H1 (cell line): ENCODE results near the gene STAM2. TPM values are rescaled to one million over a fixed set of nuclear protein-coding genes. Genes with fewer than 3 reads are reported as not detected.

Experiments used
- CTCF ChIA-PET: fragments of 300-600 bp; sonication (Branson Sonifier 250); formaldehyde crosslinking; loops from one replicate; lab custom pipeline; 2021; ENCODE audit not compliant: partially characterized antibody; lab: Charles Lee
- POLR2A ChIA-PET: fragments of 300-600 bp; sonication (Branson Sonifier 250); formaldehyde crosslinking; loops from one replicate; lab custom pipeline; 2021; ENCODE audit warnings: inconsistent platforms; ENCODE audit not compliant: partially characterized antibody; lab: Charles Lee
- DNase-seq, 2 experiments: peaks; one replicate each; pipeline versions ENCODE4 v3.0.0 to v3.0.0-alpha.2; 2010 to 2022; ENCODE audit warnings: low spot score in 2 of 2, low read depth in 1 of 2, mixed read lengths in 1 of 2
- FAIRE-seq: peaks from 2 replicates; lab custom pipeline; 2011; peaks lifted over from hg19 to GRCh38; lab: Jason Lieb, UNC
- H2AFZ ChIP-seq: 2 replicates; pipeline ENCODE4 v1.8.1; 2012; ENCODE audit warnings: low read length, inconsistent platforms
- H2AK5ac ChIP-seq: 2 replicates; pipeline ENCODE4 v1.6.1; 2013; ENCODE audit warnings: low read depth, low read length
- H2BK120ac ChIP-seq: replicated peaks from 2 replicates; pipeline ENCODE3; 2013; ENCODE audit warnings: low read depth, low read length, inconsistent platforms
- H2BK12ac ChIP-seq: 2 replicates; pipeline ENCODE4 v1.6.1; 2013; ENCODE audit warnings: low read depth, low read length
- H2BK15ac ChIP-seq: 2 replicates; pipeline ENCODE4 v1.6.1; 2013; ENCODE audit warnings: low read length
- H2BK20ac ChIP-seq: 2 replicates; pipeline ENCODE4 v1.6.1; 2013; ENCODE audit warnings: low read length
- H2BK5ac ChIP-seq: 2 replicates; pipeline ENCODE4 v1.6.1; 2013; ENCODE audit warnings: low read depth, low read length
- H3K14ac ChIP-seq: 2 replicates; pipeline ENCODE4 v1.6.1; 2013; ENCODE audit warnings: inconsistent platforms; ENCODE audit not compliant: insufficient read length
- H3K18ac ChIP-seq: 2 replicates; pipeline ENCODE4 v1.6.1; 2013; ENCODE audit warnings: low read length; ENCODE audit errors: extremely low read depth
- H3K23ac ChIP-seq: 2 replicates; pipeline ENCODE4 v1.6.1; 2013; ENCODE audit warnings: inconsistent platforms; ENCODE audit not compliant: insufficient read length
- H3K23me2 ChIP-seq: 2 replicates; pipeline ENCODE4 v1.6.1; 2013; ENCODE audit warnings: low read depth, low read length
- H3K27ac ChIP-seq: 2 replicates; pipeline ENCODE4 v1.6.1; 2011; ENCODE audit warnings: low read depth, low read length, inconsistent platforms
- H3K27me3 ChIP-seq, 4 experiments: replicated peaks in 1 of 4; 1 replicate in 1 of 4; 2 replicates in 3 of 4; pipeline versions ENCODE4 v1.6.1 to v1.8.1; 2011 to 2013; ENCODE audit warnings: low read length in 3 of 4, mild to moderate bottlenecking in 3 of 4, inconsistent platforms in 2 of 4, mixed read lengths in 2 of 4, moderate library complexity in 1 of 4; ENCODE audit not compliant: control insufficient read depth in 3 of 4, insufficient read depth in 3 of 4; ENCODE audit errors: extremely low read depth in 1 of 4
- H3K36me3 ChIP-seq, 4 experiments: 2 replicates each; pipeline versions ENCODE4 v1.6.1 to v1.8.1; 2011 to 2013; ENCODE audit warnings: mild to moderate bottlenecking in 4 of 4, low read length in 3 of 4, moderate library complexity in 2 of 4, control low read depth in 1 of 4, inconsistent platforms in 1 of 4; ENCODE audit not compliant: insufficient read depth in 4 of 4, control insufficient read depth in 2 of 4
- H3K4ac ChIP-seq: replicated peaks from 2 replicates; pipeline ENCODE3; 2013; ENCODE audit warnings: low read length, low read depth, mixed read lengths, inconsistent platforms; ENCODE audit not compliant: insufficient read length
- H3K4me1 ChIP-seq, 4 experiments: replicated peaks in 1 of 4; 1 replicate in 1 of 4; 2 replicates in 3 of 4; pipeline versions ENCODE4 v1.6.1 to v1.8.1; 2011 to 2013; ENCODE audit warnings: low read length in 3 of 4, inconsistent platforms in 2 of 4, mixed read lengths in 1 of 4; ENCODE audit not compliant: insufficient read depth in 4 of 4, control insufficient read depth in 3 of 4
- H3K4me2 ChIP-seq, 2 experiments: 2 replicates each; pipeline versions ENCODE4 v1.6.1 to v1.8.1; 2011 to 2013; ENCODE audit warnings: low read depth in 2 of 2, low read length in 2 of 2, control low read depth in 1 of 2, inconsistent platforms in 1 of 2, mild to moderate bottlenecking in 1 of 2; ENCODE audit not compliant: insufficient read depth in 1 of 2
- H3K4me3 ChIP-seq, 4 experiments: fragments of 200-600, 300-600 bp in 1 of 4; sonication (generic), shearing (Covaris generic), sonication (Bioruptor Twin) in 1 of 4; 2 replicates each; pipeline versions ENCODE4 v1.5.1 to v1.8.1; 2011 to 2016; ENCODE audit warnings: low read length in 4 of 4, low read depth in 3 of 4, control low read depth in 2 of 4, inconsistent platforms in 2 of 4, mild to moderate bottlenecking in 2 of 4, mixed read lengths in 1 of 4, moderate library complexity in 1 of 4; ENCODE audit not compliant: insufficient read depth in 2 of 4; ENCODE audit errors: extremely low read depth in 1 of 4
- H3K56ac ChIP-seq: replicated peaks from 2 replicates; pipeline ENCODE3; 2013; ENCODE audit warnings: low read depth, mild to moderate bottlenecking, mixed read lengths, low read length, inconsistent platforms; ENCODE audit not compliant: insufficient read length
- H3K79me1 ChIP-seq: 2 replicates; pipeline ENCODE4 v1.6.1; 2013; ENCODE audit warnings: low read depth, low read length, control low read depth
- H3K79me2 ChIP-seq, 2 experiments: 2 replicates each; pipeline versions ENCODE4 v1.6.1 to v1.8.1; 2012 to 2013; ENCODE audit warnings: low read length in 2 of 2, mild to moderate bottlenecking in 2 of 2, inconsistent platforms in 1 of 2; ENCODE audit not compliant: insufficient read depth in 2 of 2, control insufficient read depth in 1 of 2
- H3K9ac ChIP-seq, 4 experiments: replicated peaks in 1 of 4; 1 replicate in 1 of 4; 2 replicates in 3 of 4; pipeline versions ENCODE4 v1.6.1 to v1.8.1; 2011 to 2013; ENCODE audit warnings: low read depth in 3 of 4, low read length in 3 of 4, control low read depth in 2 of 4, mild to moderate bottlenecking in 2 of 4, moderate library complexity in 2 of 4, inconsistent platforms in 1 of 4; ENCODE audit errors: extremely low read depth in 1 of 4
- H3K9me3 ChIP-seq, 2 experiments: 2 replicates each; pipeline versions ENCODE4 v1.6.1 to v1.8.1; 2012 to 2013; ENCODE audit warnings: mild to moderate bottlenecking in 2 of 2, moderate library complexity in 2 of 2, control low read depth in 1 of 2, inconsistent platforms in 1 of 2, low read depth in 1 of 2, low read length in 1 of 2, mixed read lengths in 1 of 2; ENCODE audit not compliant: insufficient read depth in 2 of 2
- H4K20me1 ChIP-seq, 2 experiments: replicated peaks in 1 of 2; 2 replicates each; pipeline versions ENCODE3 to v1.8.1; 2011 to 2013; ENCODE audit warnings: inconsistent platforms in 2 of 2, low read length in 2 of 2, mild to moderate bottlenecking in 1 of 2; ENCODE audit not compliant: insufficient read depth in 2 of 2, control insufficient read depth in 1 of 2
- H4K5ac ChIP-seq: 2 replicates; pipeline ENCODE4 v1.6.1; 2013; ENCODE audit warnings: low read length, low read depth, mixed read lengths, inconsistent platforms; ENCODE audit not compliant: insufficient read length
- H4K8ac ChIP-seq: 2 replicates; pipeline ENCODE4 v1.8.0; 2013; ENCODE audit warnings: mild to moderate bottlenecking, moderate library complexity, low read length, inconsistent platforms; ENCODE audit not compliant: insufficient read depth; ENCODE audit errors: extremely low read depth
- H4K91ac ChIP-seq: replicated peaks from 2 replicates; pipeline ENCODE3; 2013; ENCODE audit warnings: low read length, mixed read lengths, inconsistent platforms; ENCODE audit not compliant: insufficient read length
- CHD1 ChIP-seq: IDR thresholded peaks from 2 replicates; pipeline ENCODE4 v1.6.1; 2012; ENCODE audit warnings: low read depth, low read length, improper control_type of control experiment
- EGR1 ChIP-seq: IDR thresholded peaks from 2 replicates; pipeline ENCODE4 v1.6.1; 2011; ENCODE audit warnings: low read depth, low read length, borderline replicate concordance
- FOSL1 ChIP-seq: IDR thresholded peaks from 2 replicates; pipeline ENCODE4 v1.6.1; 2011; ENCODE audit warnings: mild to moderate bottlenecking, low read depth, low read length, moderate library complexity; ENCODE audit not compliant: insufficient read depth
- HDAC6 ChIP-seq: IDR thresholded peaks from one replicate; pipeline ENCODE4 v1.7.1; 2012; ENCODE audit warnings: low read depth, mild to moderate bottlenecking, inconsistent platforms, low read length, moderate library complexity
- NRF1 ChIP-seq: IDR thresholded peaks from 2 replicates; pipeline ENCODE4 v1.6.1; 2011; ENCODE audit warnings: mild to moderate bottlenecking, low read depth, low read length, improper control_type of control experiment
- PHF8 ChIP-seq: fragments of 200-600 bp; sonication (generic); conservative IDR thresholded peaks from 2 replicates; pipeline ENCODE4 v1.7.1; 2012; ENCODE audit warnings: low read depth, mild to moderate bottlenecking, inconsistent platforms, low read length, moderate library complexity
- RBBP5 ChIP-seq: IDR thresholded peaks from 2 replicates; pipeline ENCODE4 v1.7.1; 2012; ENCODE audit warnings: low read depth, mild to moderate bottlenecking, inconsistent platforms, low read length, moderate library complexity, borderline replicate concordance
- SIX5 ChIP-seq: IDR thresholded peaks from 2 replicates; pipeline ENCODE4 v1.6.1; 2011; ENCODE audit warnings: mild to moderate bottlenecking, low read depth, low read length
- SP2 ChIP-seq: IDR thresholded peaks from 2 replicates; pipeline ENCODE4 v1.6.1; 2012; ENCODE audit warnings: mild to moderate bottlenecking, low read length, inconsistent platforms
- SP4 ChIP-seq: IDR thresholded peaks from 2 replicates; pipeline ENCODE4 v1.6.1; 2012; ENCODE audit warnings: low read length, inconsistent platforms
- SRF ChIP-seq: IDR thresholded peaks from 2 replicates; pipeline ENCODE4 v1.6.1; 2011; ENCODE audit warnings: mild to moderate bottlenecking, low read depth, low read length, moderate library complexity
- YY1 ChIP-seq: IDR thresholded peaks from 2 replicates; pipeline ENCODE4 v1.6.1; 2011; ENCODE audit warnings: low read depth, mild to moderate bottlenecking, low read length
- WGBS, 2 experiments: shearing (Covaris generic) in 1 of 2; methylation state at CpG; one replicate each; pipeline versions ENCODE4 v1.1.6 to v1.1.7; 2013 to 2015; ENCODE audit warnings: low lambda C conversion rate in 2 of 2, mixed read lengths in 2 of 2, inconsistent platforms in 1 of 2, low coverage in 1 of 2, missing lambda C conversion rate in 1 of 2; ENCODE audit not compliant: insufficient replicate concordance in 2 of 2, insufficient coverage in 1 of 2, insufficient read length in 1 of 2; ENCODE audit errors: extremely low coverage in 1 of 2, missing lambda C conversion rate in 1 of 2; 5-methylcytosine and 5-hydroxymethylcytosine counted together
- polyA plus RNA-seq, 7 experiments: library from polyadenylated mRNA; depleted of rRNA in 3 of 7; stranded (reverse) in 5 of 7; unstranded in 2 of 7; fragments of >200 nt in 5 of 7; fragments of 200-250 nt in 2 of 7; gene quantifications; 1 replicate in 5 of 7; 2 replicates in 1 of 7; 4 replicates in 1 of 7; pipeline versions ENCODE4 v1.2.1 to v1.2.3, GENCODE V29; 2011 to 2013; ENCODE audit warnings: missing spikeins in 2 of 7, mixed read lengths in 2 of 7
- total RNA-seq: library from RNA; stranded (reverse); fragmentation: NEBNext Ultra II Directional; extraction: Animal tissue kit (Norgen Biotek cat#: 25700); gene quantifications from 2 replicates; pipeline ENCODE4 v1.2.1, GENCODE V29; 2021

The STAM2 gene
- total and polyA plus RNA-seq, 2 of the 8 experiments (the other 6 are each of a cell fraction or from before 2014, with no cell fraction given) = 5.4 to 9.4 TPM

DNA sequence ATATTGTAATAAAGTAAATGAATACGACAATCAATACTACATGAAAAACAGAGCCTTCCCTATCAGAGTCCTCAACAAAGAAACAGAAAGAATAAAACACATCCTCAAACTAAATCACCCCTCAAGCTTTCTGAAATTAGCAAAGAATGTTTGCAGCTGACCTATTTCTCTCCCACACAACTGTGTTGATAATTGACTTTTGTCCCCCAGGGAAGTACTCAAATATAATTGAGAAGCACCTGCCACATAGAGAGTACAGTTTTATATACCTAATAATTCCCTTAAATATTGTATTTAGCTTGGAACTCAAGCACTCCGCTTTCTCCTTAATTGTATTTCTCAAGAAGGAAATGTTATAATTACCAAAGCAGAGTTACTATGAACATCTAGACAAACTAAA is 89.3 kb downstream of the STAM2 start:
- no peak overlapping the region for H3K27ac ChIP-seq
- H4K5ac ChIP-seq = no peak overlapping the region
- H3K23ac ChIP-seq = no peak overlapping the region
- peaks cover 0 to 3% (median 0%) of the 10 kb centered on the region in 4 experiments; a peak in 2 of 7 replicates for H3K27me3 ChIP-seq
- DNase-seq (no peak), FAIRE-seq (no peak)
- H3K4me1 ChIP-seq = no peaks in the 10 kb centered on the region
- no peak overlapping the region for H3K56ac ChIP-seq
- no peak overlapping the region for H2BK5ac ChIP-seq
- H2AK5ac ChIP-seq = no peak overlapping the region
- no peak overlapping the region for H3K18ac ChIP-seq
- 93% methylated on average over 2 of the region's 2 CpGs; no CpG with 5 or more reads in 1 of the 2 experiments for WGBS, 2 experiments
- H3K4ac ChIP-seq = no peak overlapping the region
- no peaks in the 10 kb centered on the region for H4K20me1 ChIP-seq
- H3K14ac ChIP-seq = no peak overlapping the region
- no peak overlapping the region for H2BK12ac ChIP-seq
- no peaks in the 10 kb centered on the region; the same call in 1 of the 2 replicates for H3K23me2 ChIP-seq
- H2BK120ac ChIP-seq = no peak overlapping the region
- no peak overlapping the region for H3K4me3 ChIP-seq
- ChIA-PET POLR2A (interaction anchor here (0.6 kb wide), 1 partner anchor 74 kb away, joined by 3 read pairs; no protein-coding TSS in a partner anchor), CTCF (interaction anchor here (0.6 to 1.0 kb wide), 3 partner anchors 14 to 84 kb away, joined by 3 read pairs; no protein-coding TSS in a partner anchor)
- no peak overlapping the region for H4K91ac ChIP-seq
- no peak overlapping the region for H2AFZ ChIP-seq
- no peaks in the 10 kb centered on the region for H3K36me3 ChIP-seq
- H2BK15ac ChIP-seq = no peak overlapping the region
- TF ChIP-seq PHF8 (no peak), CHD1 (no peak), NRF1 (no peak), SP4 (no peak), HDAC6 (no peak), RBBP5 (no peak), FOSL1 (no peak), SP2 (no peak), SIX5 (no peak), SRF (no peak), YY1 (no peak), EGR1 (no peak)
- no peaks in the 10 kb centered on the region for H3K9me3 ChIP-seq
- H3K4me2 ChIP-seq = no peak overlapping the region
- H4K8ac ChIP-seq = no peak overlapping the region
- H2BK20ac ChIP-seq = no peak overlapping the region
- no peak overlapping the region for H3K9ac ChIP-seq
- H3K79me2 ChIP-seq = no peaks in the 10 kb centered on the region
- no peaks in the 10 kb centered on the region for H3K79me1 ChIP-seq
